ENCODE measurements around the gene GAB2. TPM values are rescaled to one million over a fixed set of nuclear protein-coding genes. Genes with fewer than 3 reads are reported as not detected.

Gene GAB2
- total and polyA plus RNA-seq, 2 donors (not counting 1 experiment from before 2014, with no cell fraction given), result 5.8 to 85.9 TPM

- POLR2A ChIA-PET, result no interaction called here
Observed at GRCh38 chr11:78408619-78409018, 9.0 kb downstream of the GAB2 start.

More at GRCh38 chr11:78408619-78409018, 9.0 kb downstream of the GAB2 start:
- Histone ChIP-seq H3K4me3 (ENCODE audit: control extremely low read depth in 1 of 5, extremely low read depth in 1 of 5, insufficient read depth in 1 of 5, low read depth in 2 of 5, low read length in 4 of 5) (no peak overlapping the region), H3K36me3 (replicated peaks in 1 of 2; ENCODE audit: control extremely low read depth in 1 of 2, control insufficient read depth in 1 of 2, extremely low read depth in 1 of 2, insufficient read depth in 2 of 2, low read length in 1 of 2) (no peaks in the 10 kb centered on the region), H3K4me1 (ENCODE audit: control insufficient read depth in 2 of 2, insufficient read depth in 2 of 2, low read length in 2 of 2) (peaks cover 10 to 14% of the 10 kb centered on the region in 2 donors), H3K4me2 (replicated peaks; ENCODE audit: low read depth, low read length, poor library complexity, severe bottlenecking) (no peak overlapping the region), H2AFZ (ENCODE audit: insufficient read depth, low read depth, low read length, poor library complexity, severe bottlenecking) (no peak overlapping the region), H3K27me3 (replicated peaks in 1 of 4; ENCODE audit: control extremely low read depth in 1 of 4, control insufficient read depth in 3 of 4, insufficient read depth in 4 of 4, low read length in 3 of 4) (no peaks in the 10 kb centered on the region), H3K9me3 (ENCODE audit: control extremely low read depth in 1 of 3, control insufficient read depth in 2 of 3, insufficient read depth in 1 of 3, low read length in 2 of 3) (peaks cover 1 to 10% (median 3%) of the 10 kb centered on the region in 3 donors), H3K79me2 (ENCODE audit: control insufficient read depth, insufficient read depth, low read length) (peaks cover 73% of the 10 kb centered on the region), H4K20me1 (ENCODE audit: control insufficient read depth, insufficient read depth, low read length, poor library complexity, severe bottlenecking) (no peaks in the 10 kb centered on the region), H3K27ac (ENCODE audit: low read length in 2 of 2) (no peak overlapping the region), H3K9ac (ENCODE audit: low read length) (no peak overlapping the region)
- DNase-seq (no peak), ATAC-seq (ENCODE audit: low read depth) (no peak)
- Mint-ChIP-seq H3K4me1 (peaks cover 44% of the 10 kb centered on the region), H3K9me3 (ENCODE audit: insufficient read depth) (peaks cover 2% of the 10 kb centered on the region), H3K27me3 (no peaks in the 10 kb centered on the region), H3K27ac (no peak overlapping the region), H3K4me3 (no peak overlapping the region)
- intact Hi-C loops (cut with micrococcal nuclease), result no loop called here
- CTCF ChIA-PET, result no interaction called here
- TF ChIP-seq CTCF (IDR thresholded peaks at IDR 0.05) (no peak), EZH2 (IDR thresholded peaks at IDR 0.05; ENCODE audit: borderline replicate concordance, insufficient read depth, low read depth, low read length, poor library complexity, severe bottlenecking) (no peak)
- 100% methylated on average over 1 of the region's 3 CpGs for WGBS (ENCODE audit: insufficient coverage)
